Stimulated activated CD8-positive, alpha-beta memory T cell treated with anti-CD3 and anti-CD28 coated beads, Interleukin-7, amount 100 ng/mL, for 1 hour (primary cell): Measurements from ENCODE around the gene DNAH8.

ENCODE experiments used
- DNase-seq, 2 donors: peaks; one replicate each; pipeline ENCODE4 v3.0.0-alpha.2; 2020; ENCODE audit warnings: low read depth in 2 of 2

The DNAH8 gene

DNA sequence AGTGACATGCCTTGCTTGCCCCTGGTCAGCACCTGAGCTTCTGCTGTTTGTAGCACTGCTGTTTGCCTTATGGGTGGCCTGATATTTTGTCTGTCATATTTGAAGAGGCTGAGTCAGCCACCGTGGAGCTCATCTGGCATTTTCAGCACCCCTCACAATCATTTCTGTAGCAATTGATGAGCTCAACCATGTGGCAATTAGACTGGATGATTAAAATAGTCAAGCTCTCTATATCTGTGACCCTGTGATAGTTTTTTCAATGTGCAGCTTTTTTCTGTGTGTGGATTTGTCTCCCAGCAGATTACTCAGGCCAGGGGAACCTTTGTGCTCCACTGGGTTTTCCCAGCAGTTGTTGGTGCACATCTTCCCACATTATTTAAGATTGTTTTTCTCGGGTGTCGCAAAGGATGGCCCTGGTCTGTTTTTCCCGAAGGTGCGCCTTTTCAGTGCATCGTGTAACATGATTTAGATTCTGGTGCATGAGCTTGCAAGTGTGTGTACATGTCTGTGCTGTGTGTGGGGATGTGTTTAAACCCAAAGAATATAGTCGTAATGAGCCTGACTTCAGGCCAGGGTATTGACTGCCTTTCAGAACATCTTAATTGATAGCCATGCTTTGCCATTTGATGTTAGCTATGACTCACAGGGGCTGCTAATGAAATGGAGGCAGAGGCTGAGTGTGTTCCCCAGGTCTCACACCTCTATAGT lies 301.9 kb downstream of the DNAH8 start:
- DNase-seq, result no peak

GRCh38 chr6:39017547-39017880 lies 302.4 kb downstream of the DNAH8 start:
- no peak for DNase-seq

GRCh38 chr6:39018103-39018502 lies 303.0 kb downstream of the DNAH8 start:
- DNase-seq, result no peak

- no peak for DNase-seq
Observed at GRCh38 chr6:39020136-39020535, 305.0 kb downstream of the DNAH8 start.

DNA sequence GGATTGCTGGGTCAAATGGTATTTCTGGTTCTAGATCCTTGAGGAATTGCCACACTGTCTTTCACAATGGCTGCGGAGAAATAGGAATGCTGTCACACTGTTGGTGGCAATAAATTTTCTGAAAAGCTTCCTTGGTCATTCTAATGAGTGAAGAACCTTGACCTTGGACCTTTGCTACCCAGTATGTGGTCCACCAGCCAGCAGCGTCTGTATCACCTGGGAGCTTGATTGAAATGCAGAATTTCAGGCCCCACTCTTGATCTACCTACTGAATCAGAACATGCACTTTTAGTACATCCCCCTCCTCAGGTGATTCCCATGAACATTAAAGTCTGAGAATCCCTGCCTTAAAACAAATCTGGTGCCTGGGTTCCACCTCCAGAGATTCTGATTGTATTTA lies 305.9 kb downstream of the DNAH8 start:
- DNase-seq, result no peak

DNA sequence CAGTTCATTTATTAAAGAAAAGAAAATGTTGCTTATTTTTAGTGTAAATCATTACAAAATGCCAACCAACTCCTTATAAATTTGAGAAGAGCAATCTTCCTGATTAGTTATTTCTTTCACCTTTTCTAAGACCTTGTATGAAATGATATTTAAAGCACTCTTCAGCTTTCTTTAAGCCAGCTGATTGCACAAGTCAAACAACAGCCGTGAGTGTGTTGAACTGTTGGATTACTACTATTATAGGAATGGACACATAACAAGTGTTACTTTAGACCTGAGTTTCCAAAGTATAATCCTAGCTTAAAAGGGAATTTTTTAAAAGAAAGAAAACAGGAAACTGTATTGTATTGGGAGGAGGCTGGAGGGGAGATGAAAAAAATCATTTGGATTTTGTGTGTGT lies 306.7 kb downstream of the DNAH8 start:
- no peak for DNase-seq

GRCh38 chr6:39026175-39026574 lies 311.1 kb downstream of the DNAH8 start:
- DNase-seq, result no peak

- no peak for DNase-seq
Observed at GRCh38 chr6:39029156-39030011, 314.3 kb downstream of the DNAH8 start.

DNA sequence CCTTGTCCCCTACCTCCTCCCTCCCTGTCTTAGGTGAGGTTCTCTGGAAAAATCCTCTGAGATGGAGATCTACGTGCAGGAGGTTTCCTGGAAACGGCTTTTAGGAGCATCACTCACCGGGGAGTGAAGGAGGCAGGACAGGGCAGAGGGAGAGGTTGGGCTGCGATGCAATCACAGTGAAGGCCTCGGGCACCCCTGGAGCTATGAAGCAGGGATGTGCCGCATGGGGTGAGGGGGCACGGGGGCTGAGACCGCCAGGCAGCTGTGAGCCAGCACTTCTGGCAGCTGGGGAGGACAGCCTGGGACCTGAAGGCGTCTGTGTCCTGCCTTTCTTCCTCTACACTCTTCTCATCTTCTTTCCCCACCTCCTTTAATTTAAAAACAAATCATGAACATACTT lies 320.6 kb downstream of the DNAH8 start:
- no peak for DNase-seq

GRCh38 chr6:39037082-39037508 lies 322.0 kb downstream of the DNAH8 start:
- no peak for DNase-seq

DNA sequence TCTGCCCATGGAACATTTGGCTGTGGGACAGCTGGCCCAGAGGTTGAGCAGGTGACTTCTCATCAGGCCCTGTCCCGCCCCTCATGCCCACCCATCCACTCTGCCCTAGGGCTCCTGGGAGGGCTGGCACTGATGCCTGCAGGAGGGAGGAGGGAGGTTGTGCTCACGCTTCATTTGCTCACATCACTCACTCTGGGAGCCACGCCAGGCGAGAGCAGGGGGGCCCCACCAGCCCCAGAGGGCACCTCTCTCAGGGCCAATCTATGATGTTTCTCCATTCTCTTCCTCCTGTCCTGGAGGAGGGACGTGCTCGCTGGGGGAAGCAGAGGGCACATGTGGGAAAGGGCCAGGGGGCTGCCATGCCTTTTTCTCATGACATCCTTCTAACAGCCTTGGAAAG lies 322.6 kb downstream of the DNAH8 start:
- DNase-seq, result no peak

GRCh38 chr6:39040080-39040673 lies 325.1 kb downstream of the DNAH8 start:
- DNase-seq, result no peak

DNA sequence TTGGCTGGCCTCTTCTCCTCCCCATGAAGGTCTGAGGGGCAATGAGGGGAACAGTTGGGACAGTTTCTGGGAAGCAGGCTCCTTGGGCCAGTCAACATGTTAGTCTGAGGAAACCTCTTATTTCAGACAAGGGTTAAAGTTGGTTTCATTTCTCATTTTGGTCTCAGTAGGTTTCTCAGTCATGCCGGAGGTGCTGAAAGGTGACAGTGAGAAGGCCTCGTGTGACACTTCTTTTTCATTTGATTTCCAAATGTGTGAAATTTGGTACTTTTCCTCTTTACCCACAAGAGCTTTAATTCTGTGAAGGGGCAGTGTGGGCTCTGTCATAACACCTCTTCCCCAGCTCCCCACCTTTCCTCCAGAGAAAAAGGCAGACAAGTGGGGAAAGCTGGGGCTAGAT lies 326.0 kb downstream of the DNAH8 start:
- DNase-seq, result no peak

GRCh38 chr6:39043776-39044175 lies 328.7 kb downstream of the DNAH8 start:
- DNase-seq, result no peak

DNA sequence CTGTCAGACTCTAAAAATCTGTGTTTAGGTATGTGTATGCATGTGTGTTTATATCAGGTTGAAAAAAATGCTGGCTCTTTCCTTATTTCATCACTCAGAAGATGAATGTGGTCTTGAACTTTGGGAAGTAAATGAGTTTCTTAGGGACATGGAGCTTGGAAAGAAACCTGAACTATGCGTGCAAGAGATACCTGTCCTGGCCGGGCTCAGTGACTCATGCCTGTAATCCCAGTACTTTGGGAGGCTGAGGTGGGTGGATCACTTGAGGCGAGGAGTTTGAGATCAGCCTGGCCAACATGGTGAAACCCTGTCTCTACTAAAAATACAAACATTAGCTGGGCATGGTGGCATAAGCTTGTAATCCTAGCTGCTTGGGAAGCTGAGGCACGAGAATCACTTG lies 329.1 kb downstream of the DNAH8 start:
- DNase-seq, result no peak

DNA sequence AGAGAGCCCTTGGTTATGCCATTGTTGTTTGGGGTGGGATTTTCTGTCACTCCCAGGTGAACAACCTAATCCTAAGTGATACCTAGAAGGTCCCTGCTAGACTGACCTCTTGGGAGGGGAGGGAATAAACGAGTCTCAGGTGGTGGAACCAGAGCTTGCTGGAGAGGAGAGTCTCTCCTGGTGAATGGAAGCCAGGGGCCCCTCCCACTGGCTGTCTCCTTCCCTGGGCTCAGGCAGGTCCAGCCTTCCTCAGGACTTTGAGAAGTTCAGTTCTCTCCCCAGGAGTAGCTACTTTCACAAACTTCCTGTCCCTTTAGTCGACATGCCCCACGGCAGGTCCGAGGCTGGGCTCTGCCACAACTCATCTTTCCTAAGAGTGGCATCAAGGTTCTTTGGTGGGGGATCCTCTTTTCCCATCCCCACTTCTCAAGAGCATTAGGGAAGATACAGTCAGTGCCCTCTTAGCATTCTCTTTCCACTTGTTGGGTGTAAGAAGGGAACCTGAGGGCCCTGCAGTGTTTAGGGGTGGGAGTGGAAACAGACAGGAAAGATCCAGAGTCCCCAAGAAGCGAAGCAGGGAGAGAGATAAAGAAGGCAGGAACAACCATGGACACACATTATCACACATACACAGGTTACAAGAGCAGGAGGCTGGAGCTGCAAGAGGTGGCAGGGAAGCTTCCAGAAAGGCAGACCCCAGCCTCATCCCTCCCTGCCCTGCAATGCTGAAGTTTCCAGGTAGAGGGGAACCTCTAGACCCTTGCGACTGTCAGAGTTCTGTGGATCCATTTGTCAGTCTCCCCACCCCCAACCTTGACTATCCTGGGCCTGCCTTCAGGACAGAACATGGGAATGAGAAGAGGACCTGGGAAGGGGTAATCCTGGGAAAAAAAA lies 332.6 kb downstream of the DNAH8 start:
- no peak for DNase-seq

DNA sequence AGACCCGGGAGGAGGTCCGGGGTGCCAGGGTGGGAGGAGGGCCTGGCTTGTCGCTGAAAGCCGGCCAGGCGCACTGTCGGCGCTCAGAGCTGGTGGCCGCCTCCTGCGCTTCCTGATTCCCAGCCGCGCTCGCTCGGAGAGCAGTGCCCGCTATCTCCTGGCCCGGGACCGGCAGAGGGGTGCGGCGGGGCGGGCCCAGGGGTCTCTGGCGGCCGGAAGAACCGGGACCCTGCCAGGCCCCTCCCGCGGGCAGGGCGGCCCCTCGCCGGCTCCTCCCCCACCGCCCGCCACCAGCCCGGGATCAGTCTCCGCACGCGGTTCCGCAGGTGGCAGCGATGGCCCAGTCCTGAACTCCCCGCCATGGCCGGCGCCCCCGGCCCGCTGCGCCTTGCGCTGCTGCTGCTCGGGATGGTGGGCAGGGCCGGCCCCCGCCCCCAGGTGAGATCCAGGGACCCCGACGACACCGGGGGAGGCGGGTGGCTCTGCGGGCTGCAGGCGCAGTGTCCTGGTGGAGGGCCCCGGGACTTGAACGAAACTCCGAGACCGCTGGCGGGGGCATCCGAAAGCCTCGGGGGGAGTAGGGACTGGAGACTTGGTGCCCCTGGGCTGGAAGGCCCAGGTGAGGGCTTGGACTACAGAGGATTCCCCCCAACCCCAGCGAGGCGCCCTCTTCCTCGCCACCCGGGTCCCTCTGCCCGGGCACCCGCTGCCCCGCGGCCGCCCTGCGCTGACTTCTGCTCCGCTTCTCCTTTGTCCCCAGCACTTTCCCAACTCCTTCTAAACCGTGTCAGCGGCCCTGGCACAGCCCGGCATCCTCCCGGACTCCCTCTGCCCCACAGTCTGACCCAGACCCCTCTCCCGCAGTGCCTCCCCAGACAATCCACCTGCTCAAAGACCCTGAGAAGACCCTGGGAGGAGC lies 333.6 kb downstream of the DNAH8 start, which contains the start of gene GLP1R:
GLP1R (plus strand) TSS at position 301 of the 919 bp plus-strand sequence; CDS start at position 361, 60 bp downstream.
- no peak for DNase-seq

DNA sequence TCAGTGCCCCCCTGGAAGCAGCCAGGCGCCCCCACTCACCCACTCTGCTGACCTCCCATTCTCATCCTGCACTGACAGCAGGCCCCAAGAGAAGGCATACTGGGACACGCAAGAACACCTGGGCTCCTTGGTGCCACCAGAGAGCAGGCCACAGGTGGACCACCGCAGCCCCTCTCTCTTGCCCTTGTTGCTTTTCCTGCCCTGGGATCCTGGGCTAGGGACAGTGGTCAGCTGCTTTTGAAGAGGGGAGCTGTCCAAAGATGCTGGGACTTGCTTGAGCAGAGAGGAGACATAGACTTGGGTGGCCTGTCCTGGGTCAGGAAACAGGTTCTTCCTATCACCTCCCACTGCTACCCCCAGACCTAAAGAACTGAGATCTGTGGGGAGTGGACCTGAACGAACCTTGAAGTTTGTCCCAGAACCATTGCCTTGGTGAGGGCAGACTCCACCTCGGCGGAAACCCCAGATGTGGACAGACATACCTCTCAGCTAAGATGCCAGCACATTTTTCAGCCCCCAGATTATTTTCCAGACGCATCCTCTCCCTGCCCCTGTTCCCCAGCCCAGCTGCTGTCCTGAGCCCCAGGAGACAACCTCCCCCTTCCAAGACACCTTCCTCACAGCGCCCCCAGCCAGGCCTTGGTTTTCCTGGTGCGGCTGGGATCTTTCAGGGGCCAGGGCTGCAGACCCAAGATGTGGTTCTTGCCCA lies 334.6 kb downstream of the DNAH8 start:
- DNase-seq, result no peak

DNA sequence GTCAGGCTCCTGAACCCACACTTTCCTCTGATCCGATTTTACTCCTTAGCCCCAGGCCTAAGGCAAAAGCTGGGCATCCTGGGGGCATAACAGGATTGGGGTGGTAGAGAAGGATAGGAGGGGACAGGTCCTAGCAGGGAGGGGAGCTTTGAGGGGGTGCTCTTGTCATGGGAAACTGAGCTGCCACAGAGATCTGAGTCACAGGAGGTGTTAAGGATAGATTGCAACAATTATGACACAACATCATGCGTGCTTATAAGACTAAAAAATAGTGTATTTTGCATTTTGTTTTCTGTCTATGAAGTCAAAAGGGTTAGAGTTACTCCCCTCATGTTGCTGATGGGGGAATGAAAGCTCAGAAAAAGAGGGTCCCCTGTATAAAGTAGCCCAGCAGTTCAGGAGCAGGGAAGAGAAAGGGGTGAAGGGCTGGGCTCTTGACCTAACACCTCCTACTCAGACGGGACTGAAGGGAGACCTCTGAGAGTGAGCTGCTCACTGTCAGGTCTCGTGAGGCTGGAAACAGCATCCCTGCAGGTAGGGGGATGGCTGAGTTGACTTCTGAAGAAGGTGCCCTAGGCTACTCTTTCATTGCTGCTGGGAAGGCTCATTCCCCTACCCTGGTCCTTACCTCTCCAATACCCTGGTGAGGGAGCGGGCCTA lies 335.5 kb downstream of the DNAH8 start:
- DNase-seq, result no peak
